Adrenal gland (tissue), 12 donors: ENCODE data around the gene TUFM. TPM values are rescaled to one million over a fixed set of nuclear protein-coding genes. Genes with fewer than 3 reads are reported as not detected.
"Not testable (repeated sequence)": the region's sequence is repeated elsewhere in the genome, so short reads cannot be mapped to it uniquely, and the experiment has no call there.

Experiments used
- DNase-seq, 7 donors: peaks; one replicate each; pipeline ENCODE4 v3.0.0-alpha.2; 2019 to 2020
- H3K27ac ChIP-seq, 5 donors: fragments of 200-600 bp; sonication (generic) in 4 of 5; 1 replicate in 3 of 5; 2 replicates in 2 of 5; pipeline versions ENCODE4 v1.5.1 to v1.8.0; 2016 to 2020; ENCODE audit warnings: mild to moderate bottlenecking in 1 of 5
- H3K27me3 ChIP-seq: fragments of 200-600 bp; 2 replicates; pipeline ENCODE4 v1.8.0; 2021
- H3K36me3 ChIP-seq, 2 donors: fragments of 200-600 bp; replicated peaks in 1 of 2; 1 replicate in 1 of 2; 2 replicates in 1 of 2; pipeline versions ENCODE4 v1.5.1 to v1.8.0; 2018 to 2022
- H3K4me1 ChIP-seq, 2 donors: fragments of 200-600 bp; replicated peaks in 1 of 2; 1 replicate in 1 of 2; 2 replicates in 1 of 2; pipeline versions ENCODE4 v1.5.1 to v1.8.0; 2018 to 2021
- H3K4me3 ChIP-seq, 4 donors: fragments of 200-600 bp; sonication (generic) in 3 of 4; one replicate each; pipeline ENCODE4 v1.5.1; 2016 to 2018
- H3K9me3 ChIP-seq, 3 donors: fragments of 200-600 bp; sonication (generic) in 1 of 3; replicated peaks in 1 of 3; 1 replicate in 2 of 3; 2 replicates in 1 of 3; pipeline versions ENCODE4 v1.5.1 to v1.8.0; 2016 to 2021
- CTCF ChIP-seq, 6 experiments: fragments of 450-650 bp in 4 of 6; fragments of 200-600 bp in 2 of 6; sonication (generic) in 1 of 6; IDR thresholded peaks; 1 replicate in 5 of 6; 2 replicates in 1 of 6; pipeline versions ENCODE4 v1.5.1 to v1.8.0; 2016 to 2021; ENCODE audit warnings: antibody characterized with exemption in 6 of 6, mild to moderate bottlenecking in 2 of 6, moderate library complexity in 1 of 6
- POLR2A ChIP-seq, 2 donors: fragments of 450-650 bp; IDR thresholded peaks; one replicate each; pipeline ENCODE4 v1.6.1; 2017; ENCODE audit warnings: antibody characterized with exemption in 2 of 2, mild to moderate bottlenecking in 2 of 2, moderate library complexity in 1 of 2
- WGBS, 4 donors: extraction: QIAGEN DNeasy Blood & Tissue Kit in 2 of 4; methylation state at CpG; one replicate each; pipeline versions ENCODE4 v1.1.5 to v1.1.7; 2013 to 2017; 5-methylcytosine and 5-hydroxymethylcytosine counted together
- intact Hi-C, 2 donors: fragments of 100-400 bp; cut with DNase I; formaldehyde crosslinking; loops; one replicate each; pipeline versions ENCODE4 v1.14.1 to v1.15.0; 2022 to 2023
- polyA plus RNA-seq, 3 donors: library from polyadenylated mRNA; stranded (reverse); fragments of 200-250 nt in 2 of 3; fragments of 350-450 nt in 1 of 3; fragmentation: Illumina TruSeq in 1 of 3; extraction: RNeasy Lipid Tissue Mini Kit (QIAGEN cat#74804) in 1 of 3; gene quantifications; one replicate each; pipeline ENCODE4 v1.2.3, GENCODE V29; 2013 to 2014
- total RNA-seq, 9 donors: library from RNA; depleted of rRNA in 4 of 9; stranded (reverse); fragments of >200 nt in 4 of 9; fragments of 120-200 nt in 1 of 9; fragmentation: NEBNext Ultra II Directional in 1 of 9; extraction: Animal tissue kit (Norgen Biotek cat#: 25700) in 1 of 9; gene quantifications; one replicate each; pipeline versions ENCODE4 v1.1.0 to v1.2.4, GENCODE V29; 2013 to 2023
- donor health status: healthy with polysubstance abuse.
- donor health status: Bipolar disorder and iron deficiency.
- donor health status: DM: yes; HTN: yes; CAD: no.
- donor health status: DM: no; HTN: no; CAD: no.
- donor health status: DM: no; HTN: no; CAD: no.
- donor health status: DM: yes; HTN: yes; CAD: no.

The TUFM gene
- total and polyA plus RNA-seq, 12 donors, result 144 to 323 (median 195) TPM

- Histone ChIP-seq H3K36me3 (no peaks in the 10 kb centered on the region), H3K9me3 (no peaks in the 10 kb centered on the region), H3K27me3 (no peaks in the 10 kb centered on the region), H3K4me1 (no peaks in the 10 kb centered on the region), H3K27ac (no peak overlapping the region), H3K4me3 (no peak overlapping the region)
- no peak for DNase-seq
- intact Hi-C loops, result no loop called here
- WGBS, 4 donors, result 72 to 81% (median 74%) methylated on average over 14 of the region's 14 CpGs
- no peak for TF ChIP-seq POLR2A (IDR thresholded peaks at IDR 0.05)
- TF ChIP-seq CTCF (IDR thresholded peaks at IDR 0.05), result no peak
Observed at GRCh38 chr16:28891964-28892890, 46.1 kb upstream of the TUFM start.

DNA sequence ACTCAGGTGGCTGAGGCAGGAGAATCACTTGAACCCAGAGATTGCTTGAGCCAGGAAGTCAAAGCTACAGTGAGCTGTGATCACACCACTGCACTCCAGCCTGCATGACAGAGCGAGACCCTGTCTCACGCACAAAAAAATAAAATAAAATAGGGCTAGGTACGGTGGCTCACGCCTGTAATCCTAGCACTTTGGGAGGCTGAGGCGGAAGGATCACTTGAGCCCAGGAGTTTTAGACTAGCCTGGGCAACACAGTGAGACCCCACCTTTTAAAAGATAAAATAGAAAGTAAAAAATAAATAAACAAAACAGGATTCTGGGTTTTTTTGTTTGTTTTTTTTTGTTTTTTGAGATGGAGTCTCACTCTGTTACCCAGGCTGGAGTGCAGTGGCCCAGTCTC is 44.2 kb upstream of the TUFM start:
- DNase-seq, H3K9me3 ChIP-seq: not testable (repeated sequence)
- 87 to 95% (median 88%) methylated on average over 5 of the region's 5 CpGs for WGBS, 4 donors

GRCh38 chr16:28886945-28887344 is 40.8 kb upstream of the TUFM start:
- H3K27me3 ChIP-seq, result no peaks in the 10 kb centered on the region
- TF ChIP-seq POLR2A (IDR thresholded peaks at IDR 0.05) (no peak), CTCF (IDR thresholded peaks at IDR 0.05) (no peak)

More for the DNA sequence above, 44.2 kb upstream of the TUFM start:
- H3K4me3 ChIP-seq, intact Hi-C loops, H3K4me1 ChIP-seq, H3K27me3 ChIP-seq, H3K27ac ChIP-seq, H3K36me3 ChIP-seq: not testable (repeated sequence)

DNA sequence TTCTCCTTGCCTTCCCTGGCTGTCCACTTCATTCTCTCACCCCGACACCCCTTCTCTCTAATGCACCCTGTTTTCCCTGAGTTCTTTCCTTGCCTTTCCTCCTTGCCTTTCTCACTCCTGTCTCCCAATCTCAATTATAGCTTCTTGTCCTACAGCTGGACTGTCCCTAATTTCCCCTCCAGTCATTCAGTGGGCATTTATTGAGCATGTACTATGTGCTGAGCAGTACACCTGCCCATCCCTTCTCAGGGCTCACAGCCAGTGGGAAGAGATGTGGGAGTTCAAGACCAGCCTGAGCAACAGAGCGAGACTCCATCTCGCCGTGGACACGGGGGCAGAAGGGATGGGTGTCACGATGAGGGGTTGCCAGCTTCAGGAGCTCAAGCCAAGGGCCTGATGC is 37.9 kb upstream of the TUFM start:
- intact Hi-C loops, result no loop called here
- no peak for TF ChIP-seq POLR2A (IDR thresholded peaks at IDR 0.05)
- no peak for TF ChIP-seq CTCF (IDR thresholded peaks at IDR 0.05)
- no peak overlapping the region for H3K4me3 ChIP-seq

More at GRCh38 chr16:28886945-28887344, 40.8 kb upstream of the TUFM start:
- no peaks in the 10 kb centered on the region for H3K4me1 ChIP-seq
- 47 to 77% (median 73%) methylated on average over 5 to 10 of the region's 10 CpGs for WGBS, 4 donors
- H3K9me3 ChIP-seq, result no peaks in the 10 kb centered on the region
- DNase-seq, result no peak
- H3K4me3 ChIP-seq, result no peak overlapping the region
- no peak overlapping the region for H3K27ac ChIP-seq
- intact Hi-C loops, result no loop called here
- H3K36me3 ChIP-seq, result no peaks in the 10 kb centered on the region

More for the DNA sequence above, 37.9 kb upstream of the TUFM start:
- Histone ChIP-seq H3K27ac (no peak overlapping the region), H3K36me3 (no peaks in the 10 kb centered on the region), H3K4me1 (peaks cover 9 to 11% of the 10 kb centered on the region in 2 donors), H3K9me3 (no peaks in the 10 kb centered on the region), H3K27me3 (no peaks in the 10 kb centered on the region)
- no peak for DNase-seq
- WGBS, 4 donors, result 88 to 96% (median 90%) methylated on average over 5 to 6 of the region's 6 CpGs
